Kidney (tissue), 14 donors: ENCODE results near the gene OSTF1. TPM values are rescaled to one million over a fixed set of nuclear protein-coding genes. Genes with fewer than 3 reads are reported as not detected.

Experiments used
- DNase-seq, 5 donors: peaks; one replicate each; pipeline ENCODE4 v3.0.0-alpha.2; 2013 to 2020
- FAIRE-seq: peaks from 2 replicates; lab custom pipeline; 2012; peaks lifted over from hg19 to GRCh38; lab: Jason Lieb, UNC
- H3K27ac ChIP-seq, 2 donors: one replicate each; pipeline ENCODE4 v1.7.0; 2013; ENCODE audit warnings: low read depth in 2 of 2, low read length in 2 of 2, inconsistent platforms in 1 of 2
- H3K27me3 ChIP-seq: one replicate; pipeline ENCODE4 v1.7.1; 2013; ENCODE audit warnings: low read length, inconsistent platforms; ENCODE audit not compliant: control insufficient read depth, insufficient read depth
- H3K36me3 ChIP-seq, 3 donors: one replicate each; pipeline versions ENCODE4 v1.7.0 to v1.7.1; 2013; ENCODE audit warnings: low read length in 3 of 3, control low read depth in 1 of 3, inconsistent platforms in 1 of 3; ENCODE audit not compliant: insufficient read depth in 3 of 3, control insufficient read depth in 2 of 3
- H3K4me1 ChIP-seq, 3 donors: one replicate each; pipeline versions ENCODE4 v1.7.0 to v1.7.1; 2013; ENCODE audit warnings: low read length in 3 of 3, inconsistent platforms in 1 of 3, low read depth in 1 of 3; ENCODE audit not compliant: control insufficient read depth in 2 of 3, insufficient read depth in 2 of 3
- H3K4me3 ChIP-seq, 3 donors: one replicate each; pipeline versions ENCODE4 v1.7.0 to v1.8.1; 2013; ENCODE audit warnings: low read length in 3 of 3, control low read depth in 1 of 3, inconsistent platforms in 1 of 3
- H3K9ac ChIP-seq, 3 donors: one replicate each; pipeline versions ENCODE4 v1.7.0 to v1.7.1; 2013; ENCODE audit warnings: low read length in 3 of 3, control low read depth in 1 of 3, inconsistent platforms in 1 of 3
- H3K9me3 ChIP-seq, 3 donors: one replicate each; pipeline versions ENCODE4 v1.7.0 to v1.7.1; 2013; ENCODE audit warnings: low read length in 3 of 3, control low read depth in 1 of 3, inconsistent platforms in 1 of 3; ENCODE audit not compliant: control insufficient read depth in 2 of 3, insufficient read depth in 1 of 3
- intact Hi-C: fragments of 100-400 bp; cut with DNase I; formaldehyde crosslinking; loops from one replicate; pipeline ENCODE4 v1.11.1; 2022
- polyA plus RNA-seq: library from polyadenylated mRNA; stranded (reverse); fragments of 350-450 nt; fragmentation: Illumina TruSeq; extraction: RNeasy Lipid Tissue Mini Kit (QIAGEN cat#74804); gene quantifications from one replicate; pipeline ENCODE4 v1.2.3, GENCODE V29; 2014; ENCODE audit warnings: low read depth, low replicate concordance; ENCODE audit not compliant: insufficient read depth
- total RNA-seq: library from RNA; stranded (reverse); fragmentation: NEBNext Ultra II Directional; extraction: Animal tissue kit (Norgen Biotek cat#: 25700); gene quantifications from one replicate; pipeline ENCODE4 v1.2.1, GENCODE V29; 2021
- TF ChIP-seq, protein P1 (sequence below): IDR thresholded peaks from 3 replicates; pipeline ENCODE4 v1.5.1; 2012; ENCODE audit warnings: mild to moderate bottlenecking, moderate library complexity, borderline replicate concordance; ENCODE audit not compliant: insufficient read depth; ENCODE audit errors: extremely low read depth
- donor health status: control.
- donor health status: control.
- donor health status: control.
- donor health status: control.
- donor health status: control.
- donor health status: DM: yes; HTN: yes; CAD: no.
- donor health status: Normal renal cell carcinoma (clear cell type).

The OSTF1 gene
- total and polyA plus RNA-seq, 2 donors from 2014 or later = 42.8 to 52.7 TPM

DNA sequence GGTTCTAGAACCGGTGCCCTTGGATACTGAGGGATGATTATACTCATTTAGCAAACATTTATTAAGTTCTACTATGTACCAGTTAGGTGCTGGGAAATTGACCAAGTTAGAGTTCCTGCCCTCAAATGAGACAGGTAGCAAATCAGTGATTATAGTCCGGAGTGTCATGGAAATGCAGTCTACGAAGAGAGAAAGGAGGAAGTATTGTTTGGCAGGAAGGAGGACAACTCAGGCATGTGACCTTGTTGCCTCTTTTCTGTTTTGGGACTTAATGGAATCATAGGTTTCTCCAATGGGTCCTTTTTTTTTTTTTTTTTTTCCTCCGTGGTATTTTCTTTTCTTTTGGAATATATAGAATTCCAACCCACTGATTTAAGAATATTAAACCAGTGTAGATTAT is 28.0 kb downstream of the OSTF1 start:
- H3K27ac ChIP-seq = no peak overlapping the region
- intact Hi-C loops = no loop called here
- H3K27me3 ChIP-seq = no peaks in the 10 kb centered on the region
- no peak overlapping the region for H3K4me3 ChIP-seq
- H3K4me1 ChIP-seq = peaks cover 0 to 2% (median 0%) of the 10 kb centered on the region in 3 donors
- peaks cover 0 to 6% (median 0%) of the 10 kb centered on the region in 3 donors for H3K36me3 ChIP-seq
- H3K9me3 ChIP-seq = no peaks in the 10 kb centered on the region
- DNase-seq = no peak
- no peak for FAIRE-seq
- H3K9ac ChIP-seq = no peak overlapping the region
- TF ChIP-seq, protein P1, sequence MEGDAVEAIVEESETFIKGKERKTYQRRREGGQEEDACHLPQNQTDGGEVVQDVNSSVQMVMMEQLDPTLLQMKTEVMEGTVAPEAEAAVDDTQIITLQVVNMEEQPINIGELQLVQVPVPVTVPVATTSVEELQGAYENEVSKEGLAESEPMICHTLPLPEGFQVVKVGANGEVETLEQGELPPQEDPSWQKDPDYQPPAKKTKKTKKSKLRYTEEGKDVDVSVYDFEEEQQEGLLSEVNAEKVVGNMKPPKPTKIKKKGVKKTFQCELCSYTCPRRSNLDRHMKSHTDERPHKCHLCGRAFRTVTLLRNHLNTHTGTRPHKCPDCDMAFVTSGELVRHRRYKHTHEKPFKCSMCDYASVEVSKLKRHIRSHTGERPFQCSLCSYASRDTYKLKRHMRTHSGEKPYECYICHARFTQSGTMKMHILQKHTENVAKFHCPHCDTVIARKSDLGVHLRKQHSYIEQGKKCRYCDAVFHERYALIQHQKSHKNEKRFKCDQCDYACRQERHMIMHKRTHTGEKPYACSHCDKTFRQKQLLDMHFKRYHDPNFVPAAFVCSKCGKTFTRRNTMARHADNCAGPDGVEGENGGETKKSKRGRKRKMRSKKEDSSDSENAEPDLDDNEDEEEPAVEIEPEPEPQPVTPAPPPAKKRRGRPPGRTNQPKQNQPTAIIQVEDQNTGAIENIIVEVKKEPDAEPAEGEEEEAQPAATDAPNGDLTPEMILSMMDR = no peak

DNA sequence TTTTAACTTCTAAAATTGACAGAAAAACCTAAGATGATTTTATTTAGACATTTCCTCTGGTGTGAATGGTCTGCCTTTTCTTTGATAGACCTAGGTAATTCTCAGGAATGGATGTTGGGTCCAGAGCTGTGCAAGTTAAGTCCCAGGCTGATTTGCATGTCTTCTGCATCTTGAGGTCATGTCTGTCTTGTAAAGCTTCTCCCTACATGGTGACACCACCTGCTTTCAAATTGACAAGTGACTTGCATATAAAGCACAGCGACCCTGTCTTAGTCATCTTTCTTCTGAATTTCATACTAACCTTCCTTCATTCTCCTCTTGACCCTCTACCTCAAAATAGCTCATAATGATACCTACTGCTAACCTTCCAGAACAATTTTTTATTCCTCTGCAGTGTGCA is 29.2 kb downstream of the OSTF1 start:
- DNase-seq (no peak), FAIRE-seq (no peak)
- H3K9me3 ChIP-seq = no peaks in the 10 kb centered on the region
- TF ChIP-seq, protein P1 = no peak
- intact Hi-C loops = no loop called here
- H3K27me3 ChIP-seq = no peaks in the 10 kb centered on the region
- no peak overlapping the region for H3K9ac ChIP-seq
- H3K4me1 ChIP-seq = peaks cover 0 to 2% (median 0%) of the 10 kb centered on the region in 3 donors
- H3K36me3 ChIP-seq = peaks cover 0 to 6% (median 0%) of the 10 kb centered on the region in 3 donors
- H3K27ac ChIP-seq = no peak overlapping the region
- H3K4me3 ChIP-seq = no peak overlapping the region

GRCh38 chr9:75120686-75121085 is 32.4 kb downstream of the OSTF1 start:
- TF ChIP-seq, protein P1 = no peak
- Histone ChIP-seq H3K36me3 (peaks cover 0 to 6% (median 0%) of the 10 kb centered on the region in 3 donors), H3K27ac (no peak overlapping the region), H3K9ac (no peak overlapping the region), H3K4me3 (no peak overlapping the region), H3K4me1 (no peaks in the 10 kb centered on the region), H3K27me3 (no peaks in the 10 kb centered on the region), H3K9me3 (no peaks in the 10 kb centered on the region)
- FAIRE-seq (no peak), DNase-seq (no peak)
- intact Hi-C loops = loop anchor here (10.0 kb wide), 1 partner anchor 1414 kb away; no protein-coding TSS in a partner anchor

DNA sequence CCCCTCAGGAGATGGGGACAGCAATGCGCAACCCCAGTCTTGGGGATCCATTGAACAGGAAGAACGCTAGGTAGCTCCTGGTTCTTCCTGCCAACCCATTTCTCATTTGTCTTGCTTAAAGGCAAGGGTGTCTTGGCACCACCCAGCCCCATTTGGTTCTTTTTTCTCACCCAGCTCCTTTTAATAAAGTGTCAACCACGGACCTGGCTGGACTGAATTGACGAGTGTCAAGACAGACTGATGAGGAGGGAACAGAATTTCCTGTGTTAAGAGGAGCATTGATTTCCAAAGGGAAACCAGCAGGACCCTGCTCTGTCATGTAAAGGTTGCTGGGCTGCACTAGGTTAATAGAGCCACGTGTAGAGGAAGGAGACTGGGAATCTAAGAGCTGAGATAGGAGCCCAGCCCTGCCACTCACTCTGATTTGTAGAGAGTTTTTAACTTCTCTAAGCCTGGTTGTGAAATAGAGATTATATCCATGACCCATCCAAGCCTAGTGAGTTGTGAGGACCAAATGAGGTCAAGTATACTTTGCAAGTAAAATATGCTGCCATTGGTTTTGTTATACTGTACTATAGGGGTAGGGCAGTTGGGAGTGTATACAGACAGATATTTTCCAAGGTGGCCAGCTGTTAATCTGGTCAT is 33.7 kb downstream of the OSTF1 start:
- no peak overlapping the region for H3K27ac ChIP-seq
- intact Hi-C loops = loop anchor here (10.0 kb wide), 1 partner anchor 1413 kb away; no protein-coding TSS in a partner anchor
- no peak for FAIRE-seq
- no peaks in the 10 kb centered on the region for H3K9me3 ChIP-seq
- DNase-seq = no peak
- H3K9ac ChIP-seq = no peak overlapping the region
- H3K27me3 ChIP-seq = no peaks in the 10 kb centered on the region
- TF ChIP-seq, protein P1 = no peak
- H3K4me1 ChIP-seq = no peaks in the 10 kb centered on the region
- peaks cover 0 to 6% (median 0%) of the 10 kb centered on the region in 3 donors for H3K36me3 ChIP-seq
- no peak overlapping the region for H3K4me3 ChIP-seq
